ELF-1 (cell line): ENCODE results near the gene SNX10.

Source experiments
- DNase-seq: peaks from one replicate; pipeline ENCODE4 v3.0.0-alpha.2; 2016; ENCODE audit warnings: low read depth, low spot score

The SNX10 gene

GRCh38 chr7:26369593-26369992 lies 77.9 kb downstream of the SNX10 start:
- DNase-seq = peak; percentile 47

- DNase-seq = no peak
Observed at GRCh38 chr7:26370011-26370410, 78.3 kb downstream of the SNX10 start.

GRCh38 chr7:26372249-26372648 lies 80.6 kb downstream of the SNX10 start:
- DNase-seq = no peak

GRCh38 chr7:26372704-26373103 lies 81.0 kb downstream of the SNX10 start:
- no peak for DNase-seq

GRCh38 chr7:26374647-26375373 lies 83.1 kb downstream of the SNX10 start:
- no peak for DNase-seq

- DNase-seq = no peak
Observed at GRCh38 chr7:26375726-26376174, 84.1 kb downstream of the SNX10 start.

- peak; percentile 86 for DNase-seq
Observed at GRCh38 chr7:26376175-26376917, 84.7 kb downstream of the SNX10 start.

GRCh38 chr7:26378016-26378415 lies 86.4 kb downstream of the SNX10 start:
- DNase-seq = no peak

- DNase-seq = no peak
Observed at GRCh38 chr7:26379711-26380110, 88.0 kb downstream of the SNX10 start.

- no peak for DNase-seq
Observed at GRCh38 chr7:26381476-26382353, 90.1 kb downstream of the SNX10 start.

- no peak for DNase-seq
Observed at GRCh38 chr7:26385240-26385639, 93.6 kb downstream of the SNX10 start.

- no peak for DNase-seq
Observed at GRCh38 chr7:26387731-26388130, 96.1 kb downstream of the SNX10 start.

- DNase-seq = peak; percentile 29
Observed at GRCh38 chr7:26388256-26388655, 96.6 kb downstream of the SNX10 start.

GRCh38 chr7:26390016-26390415 lies 98.4 kb downstream of the SNX10 start:
- no peak for DNase-seq

GRCh38 chr7:26393818-26394217 lies 102.2 kb downstream of the SNX10 start:
- DNase-seq = no peak

- DNase-seq = peak; percentile 13
Observed at GRCh38 chr7:26397332-26397731, 105.7 kb downstream of the SNX10 start.

- DNase-seq = peak; percentile 75
Observed at GRCh38 chr7:26397796-26398426, 106.2 kb downstream of the SNX10 start.

- DNase-seq = peak; percentile 87
Observed at GRCh38 chr7:26398427-26398755, 106.7 kb downstream of the SNX10 start.

- DNase-seq = peak; percentile 50
Observed at GRCh38 chr7:26398756-26399509, 107.3 kb downstream of the SNX10 start.

- no peak for DNase-seq
Observed at GRCh38 chr7:26399736-26400135, 108.1 kb downstream of the SNX10 start.

- DNase-seq = no peak
Observed at GRCh38 chr7:26403640-26404039, 112.0 kb downstream of the SNX10 start.
